Trophoblast cell (in vitro differentiated cells and primary cell): ENCODE measurements around the gene RDM1.
"Not testable (repeated sequence)": the region's sequence is repeated elsewhere in the genome, so short reads cannot be mapped to it uniquely, and the experiment has no call there.

ENCODE experiments used
- DNase-seq, 2 donors: peaks; one replicate each; pipeline ENCODE4 v3.0.0-alpha.2; 2016
- H2AFZ ChIP-seq: 2 replicates; pipeline ENCODE4 v1.6.1; 2013; ENCODE audit warnings: low read length, moderate library complexity, mild to moderate bottlenecking; ENCODE audit not compliant: insufficient read depth, poor library complexity
- H2AK5ac ChIP-seq: 2 replicates; pipeline ENCODE4 v1.6.1; 2013; ENCODE audit warnings: mild to moderate bottlenecking, low read length
- H2BK120ac ChIP-seq: 2 replicates; pipeline ENCODE4 v1.6.1; 2013; ENCODE audit warnings: low read length, mild to moderate bottlenecking, moderate library complexity; ENCODE audit not compliant: insufficient read depth, poor library complexity
- H2BK12ac ChIP-seq: 2 replicates; pipeline ENCODE4 v1.6.1; 2013; ENCODE audit warnings: mild to moderate bottlenecking, low read length, moderate library complexity
- H2BK5ac ChIP-seq: 2 replicates; pipeline ENCODE4 v1.6.1; 2013; ENCODE audit warnings: low read length, low read depth, moderate library complexity, mild to moderate bottlenecking; ENCODE audit not compliant: poor library complexity
- H3K14ac ChIP-seq: 2 replicates; pipeline ENCODE4 v1.6.1; 2013; ENCODE audit warnings: mild to moderate bottlenecking, low read length
- H3K18ac ChIP-seq: 2 replicates; pipeline ENCODE4 v1.6.1; 2013; ENCODE audit warnings: mild to moderate bottlenecking, low read length
- H3K23ac ChIP-seq: 2 replicates; pipeline ENCODE4 v1.6.1; 2013; ENCODE audit warnings: low read length
- H3K27ac ChIP-seq: 2 replicates; pipeline ENCODE4 v1.5.1; 2013; ENCODE audit warnings: low read depth, mild to moderate bottlenecking, inconsistent platforms, low read length, moderate library complexity
- H3K27me3 ChIP-seq: 2 replicates; pipeline ENCODE4 v1.6.1; 2013; ENCODE audit warnings: inconsistent platforms, mild to moderate bottlenecking, low read length, moderate library complexity; ENCODE audit not compliant: insufficient read depth
- H3K36me3 ChIP-seq, 2 experiments: 1 replicate in 1 of 2; 2 replicates in 1 of 2; pipeline ENCODE4 v1.6.1; 2013; ENCODE audit warnings: low read length in 2 of 2, mild to moderate bottlenecking in 2 of 2, moderate library complexity in 1 of 2; ENCODE audit not compliant: insufficient read depth in 2 of 2, control insufficient read depth in 1 of 2
- H3K4ac ChIP-seq: 2 replicates; pipeline ENCODE4 v1.6.1; 2013; ENCODE audit warnings: low read depth, mild to moderate bottlenecking, low read length, moderate library complexity
- H3K4me1 ChIP-seq, 2 experiments: 1 replicate in 1 of 2; 2 replicates in 1 of 2; pipeline ENCODE4 v1.6.1; 2013; ENCODE audit warnings: low read length in 2 of 2, mild to moderate bottlenecking in 2 of 2, moderate library complexity in 1 of 2; ENCODE audit not compliant: insufficient read depth in 2 of 2, control insufficient read depth in 1 of 2
- H3K4me2 ChIP-seq: 2 replicates; pipeline ENCODE4 v1.6.1; 2013; ENCODE audit warnings: inconsistent platforms, mild to moderate bottlenecking, low read length, moderate library complexity
- H3K4me3 ChIP-seq: 2 replicates; pipeline ENCODE4 v1.5.1; 2013; ENCODE audit warnings: mild to moderate bottlenecking, low read depth, low read length, inconsistent platforms
- H3K79me1 ChIP-seq: one replicate; pipeline ENCODE4 v1.6.1; 2013; ENCODE audit warnings: low read length
- H3K79me2 ChIP-seq: 2 replicates; pipeline ENCODE4 v1.6.1; 2013; ENCODE audit warnings: low read length, mild to moderate bottlenecking; ENCODE audit not compliant: control insufficient read depth, insufficient read depth, poor library complexity
- H3K9ac ChIP-seq: 2 replicates; pipeline ENCODE4 v1.6.1; 2013; ENCODE audit warnings: mild to moderate bottlenecking, low read length
- H3K9me3 ChIP-seq: 2 replicates; pipeline ENCODE4 v1.6.1; 2013; ENCODE audit warnings: low read depth, mild to moderate bottlenecking, control low read depth, inconsistent platforms, low read length; ENCODE audit not compliant: insufficient read depth
- H4K12ac ChIP-seq: 2 replicates; pipeline ENCODE4 v1.6.1; 2013; ENCODE audit warnings: low read depth, mild to moderate bottlenecking, low read length, moderate library complexity
- H4K8ac ChIP-seq: 2 replicates; pipeline ENCODE4 v1.6.1; 2013; ENCODE audit warnings: low read depth, mild to moderate bottlenecking, low read length, moderate library complexity
- H4K91ac ChIP-seq: one replicate; pipeline ENCODE4 v1.6.1; 2013; ENCODE audit warnings: low read depth, mild to moderate bottlenecking, low read length, moderate library complexity
- WGBS: extraction: QIAGEN DNeasy Blood & Tissue Kit; methylation state at CpG from one replicate; pipeline ENCODE4 v1.1.7; 2013; ENCODE audit warnings: missing lambda C conversion rate; ENCODE audit not compliant: insufficient read length, insufficient coverage; ENCODE audit errors: extremely low coverage; 5-methylcytosine and 5-hydroxymethylcytosine counted together

The RDM1 gene

DNA sequence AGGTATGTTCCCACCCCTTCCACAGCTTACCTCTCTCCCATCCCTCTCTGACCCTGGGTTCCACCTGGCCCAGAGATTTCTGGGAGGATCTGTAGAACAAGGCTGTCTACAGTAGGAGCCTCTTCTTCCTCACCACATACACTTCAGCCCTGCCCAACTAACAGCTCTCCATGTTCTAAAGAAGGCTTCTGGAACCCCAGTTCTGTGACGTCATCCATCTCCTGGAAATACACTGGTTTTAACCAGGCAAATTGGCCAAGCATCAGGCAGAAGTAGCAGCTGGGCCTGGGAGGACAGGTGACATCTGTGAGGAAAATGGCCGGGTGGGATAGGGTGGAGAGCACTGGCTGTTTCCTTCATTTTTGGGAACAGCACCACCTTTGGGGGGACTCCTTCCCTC is 13.0 kb upstream of the RDM1 start, which contains the start of gene LYZL6:
Gene LYZL6 (minus strand): TSS at position 177 of the 400 bp plus-strand sequence. CDS start 4,357 bp downstream, outside the sequence.
- Histone ChIP-seq H2AK5ac (no peak within 1 kb of the TSS), H2BK120ac (no peak within 1 kb of the TSS), H3K9ac (no peak within 1 kb of the TSS), H3K27me3 (no peaks in the 10 kb centered on the region), H3K23ac (no peak within 1 kb of the TSS), H2BK12ac (no peak within 1 kb of the TSS), H3K4me1 (no peaks in the 10 kb centered on the region), H3K4me2 (no peak within 1 kb of the TSS), H3K36me3 (no peaks in the 10 kb centered on the region), H3K79me1 (no peaks in the 10 kb centered on the region), H4K12ac (no peak within 1 kb of the TSS), H3K4me3 (no peak within 1 kb of the TSS), H4K8ac (no peak within 1 kb of the TSS), H3K9me3 (no peaks in the 10 kb centered on the region), H2BK5ac (no peak within 1 kb of the TSS), H3K14ac (no peak within 1 kb of the TSS), H3K4ac (no peak within 1 kb of the TSS), H4K91ac (no peak within 1 kb of the TSS), H3K79me2 (no peaks in the 10 kb centered on the region), H2AFZ (no peak within 1 kb of the TSS), H3K27ac (no peak within 1 kb of the TSS), H3K18ac (no peak within 1 kb of the TSS)
- WGBS, result no CpG with 5 or more reads among the region's 2 CpGs
- DNase-seq, result no peak

DNA sequence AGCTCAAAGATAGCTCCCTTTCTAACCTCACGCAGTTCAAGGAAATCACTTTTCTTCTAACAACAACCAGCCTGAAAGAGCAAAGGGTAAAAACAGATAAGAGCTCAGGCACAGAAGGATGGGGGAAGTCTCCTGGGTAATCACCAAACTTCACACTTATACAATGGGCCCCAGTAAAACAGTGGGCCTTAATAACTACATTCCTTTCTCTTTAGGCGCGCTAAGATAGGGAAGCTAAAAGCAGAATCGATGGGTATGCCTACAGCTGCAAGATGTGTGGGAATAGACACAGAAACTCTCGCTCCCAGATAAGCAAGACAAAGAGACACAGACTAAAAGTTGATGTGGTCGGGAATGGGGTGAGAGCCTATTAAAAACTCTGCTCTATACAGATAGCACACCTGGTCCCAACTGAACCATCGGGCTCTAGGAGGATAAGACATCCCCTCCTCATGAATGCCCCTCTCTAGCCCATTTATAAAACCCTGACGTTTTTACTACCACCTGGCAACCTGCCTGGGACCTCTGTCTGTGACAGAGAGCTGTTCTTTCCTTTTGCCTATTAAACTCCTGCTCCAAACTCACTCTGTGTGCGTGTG is 12.1 kb upstream of the RDM1 start:
- no peak overlapping the region for H4K12ac ChIP-seq
- H3K9ac ChIP-seq, result no peak overlapping the region
- H3K18ac ChIP-seq, result no peak overlapping the region
- H3K23ac ChIP-seq, result no peak overlapping the region
- no peaks in the 10 kb centered on the region for H3K36me3 ChIP-seq
- H3K14ac ChIP-seq, result no peak overlapping the region
- H2BK5ac ChIP-seq, result no peak overlapping the region
- H4K8ac ChIP-seq, result no peak overlapping the region
- no peaks in the 10 kb centered on the region for H3K79me2 ChIP-seq
- no peak overlapping the region for H3K4me3 ChIP-seq
- H2BK120ac ChIP-seq, result no peak overlapping the region
- H4K91ac ChIP-seq, result no peak overlapping the region
- H3K27me3 ChIP-seq, result no peaks in the 10 kb centered on the region
- H3K4me2 ChIP-seq, result no peak overlapping the region
- no CpG with 5 or more reads among the region's 9 CpGs for WGBS
- H2AK5ac ChIP-seq, result no peak overlapping the region
- no peaks in the 10 kb centered on the region for H3K9me3 ChIP-seq
- no peak overlapping the region for H2AFZ ChIP-seq
- H3K79me1 ChIP-seq, result no peaks in the 10 kb centered on the region
- H3K4me1 ChIP-seq, result no peaks in the 10 kb centered on the region
- no peak overlapping the region for H3K4ac ChIP-seq
- H2BK12ac ChIP-seq, result no peak overlapping the region
- no peak overlapping the region for H3K27ac ChIP-seq
- no peak for DNase-seq

DNA sequence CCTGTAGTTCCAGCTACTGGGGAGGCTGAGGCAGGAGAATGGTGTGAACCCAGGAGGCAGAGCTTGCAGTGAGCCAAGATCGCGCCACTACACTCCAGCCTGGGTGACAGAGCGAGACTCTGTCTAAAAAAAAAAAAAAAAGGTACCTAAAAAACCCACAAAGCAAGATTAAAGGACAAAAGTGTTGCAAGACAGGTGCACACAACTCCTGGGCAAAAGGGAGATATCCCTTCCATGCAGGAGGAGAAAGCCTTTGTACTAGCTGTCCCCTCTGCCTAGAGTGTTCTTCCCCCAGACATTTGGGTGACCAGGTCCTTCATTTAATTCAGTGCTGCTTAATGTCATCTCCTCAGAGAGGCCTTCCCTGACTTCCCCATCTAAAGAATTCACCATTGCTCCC is 7.9 kb upstream of the RDM1 start:
- not testable (repeated sequence) for H2AFZ ChIP-seq, H4K12ac ChIP-seq, H3K14ac ChIP-seq, H2AK5ac ChIP-seq, H3K27ac ChIP-seq, H4K8ac ChIP-seq, H3K4me1 ChIP-seq, H3K9me3 ChIP-seq, H4K91ac ChIP-seq, H3K23ac ChIP-seq, H3K27me3 ChIP-seq, H3K79me2 ChIP-seq, H3K4me3 ChIP-seq, H2BK12ac ChIP-seq, H3K18ac ChIP-seq, H3K4ac ChIP-seq, H3K9ac ChIP-seq, H2BK120ac ChIP-seq, H3K4me2 ChIP-seq, H3K79me1 ChIP-seq, H3K36me3 ChIP-seq, H2BK5ac ChIP-seq, DNase-seq
- no CpG with 5 or more reads among the region's 3 CpGs for WGBS

DNA sequence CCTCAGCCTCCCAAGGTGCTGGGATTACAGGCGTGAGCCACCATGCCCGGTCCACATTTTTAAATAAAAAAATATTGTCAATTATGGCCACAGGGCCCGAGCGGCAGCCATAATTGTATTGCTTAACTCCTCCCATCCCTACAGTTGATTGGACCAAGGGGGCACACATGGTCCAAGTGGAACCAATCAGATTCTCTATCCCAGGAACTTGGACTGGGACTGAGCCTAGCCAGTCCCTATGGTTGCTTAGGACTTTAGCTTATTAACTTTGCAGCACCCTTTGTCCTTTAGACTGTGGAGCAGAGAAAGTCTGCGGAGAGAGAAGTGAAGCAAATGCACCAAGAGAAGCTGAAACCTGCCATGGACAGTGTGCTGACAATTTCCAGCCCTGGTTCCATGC is 5.5 kb upstream of the RDM1 start:
- no peak overlapping the region for H3K4me3 ChIP-seq
- H2BK5ac ChIP-seq, result no peak overlapping the region
- H3K79me2 ChIP-seq, result no peaks in the 10 kb centered on the region
- H3K4ac ChIP-seq, result no peak overlapping the region
- H3K18ac ChIP-seq, result no peak overlapping the region
- H3K4me2 ChIP-seq, result no peak overlapping the region
- no peaks in the 10 kb centered on the region for H3K79me1 ChIP-seq
- no peak overlapping the region for H2BK12ac ChIP-seq
- no peak overlapping the region for H4K91ac ChIP-seq
- peaks cover 0 to 3% of the 10 kb centered on the region in 2 experiments for H3K4me1 ChIP-seq
- DNase-seq, result no peak
- WGBS, result no CpG with 5 or more reads among the region's 5 CpGs
- H2AFZ ChIP-seq, result no peak overlapping the region
- no peak overlapping the region for H4K12ac ChIP-seq
- H3K27ac ChIP-seq, result no peak overlapping the region
- H3K9me3 ChIP-seq, result no peaks in the 10 kb centered on the region
- no peak overlapping the region for H3K14ac ChIP-seq
- H4K8ac ChIP-seq, result no peak overlapping the region
- no peak overlapping the region for H2AK5ac ChIP-seq
- H3K23ac ChIP-seq, result no peak overlapping the region
- no peak overlapping the region for H3K9ac ChIP-seq
- no peaks in the 10 kb centered on the region for H3K36me3 ChIP-seq
- no peaks in the 10 kb centered on the region for H3K27me3 ChIP-seq
- H2BK120ac ChIP-seq, result no peak overlapping the region
